CD4-positive, alpha-beta T cell (primary cell): Measurements from ENCODE around the gene SLC5A12. TPM values are rescaled to one million over a fixed set of nuclear protein-coding genes. Genes with fewer than 3 reads are reported as not detected.

Experiments used
- ATAC-seq: fragments of 200-7000 bp; cut with Tn5 transposase; one replicate; pipeline ENCODE4 v1.10.0; 2022; ENCODE audit warnings: mild to moderate bottlenecking; ENCODE audit not compliant: poor library complexity
- CTCF ChIA-PET: fragments of 350-600 bp; sonication (Branson Sonifier 250); formaldehyde crosslinking; loops from one replicate; lab custom pipeline; 2021; ENCODE audit warnings: antibody characterized with exemption, inconsistent platforms; lab: Charles Lee
- POLR2A ChIA-PET: fragments of 350-600 bp; sonication (Branson Sonifier 250); formaldehyde crosslinking; loops from one replicate; lab custom pipeline; 2021; ENCODE audit warnings: antibody characterized with exemption, inconsistent platforms; lab: Charles Lee
- DNase-seq, 14 experiments: peaks; one replicate each; pipeline ENCODE4 v3.0.0-alpha.2; 2013 to 2020; ENCODE audit warnings: mixed read lengths in 2 of 14
- H3K27ac ChIP-seq, 2 donors: one replicate each; pipeline versions ENCODE4 v1.5.1 to v1.7.0; 2013; ENCODE audit warnings: low read length in 2 of 2, low read depth in 1 of 2, mild to moderate bottlenecking in 1 of 2
- H3K27me3 ChIP-seq, 2 experiments: 1 replicate in 1 of 2; 2 replicates in 1 of 2; pipeline versions ENCODE4 v1.6.1 to v1.7.0; 2013; ENCODE audit warnings: low read length in 2 of 2, control low read depth in 1 of 2, mild to moderate bottlenecking in 1 of 2, moderate library complexity in 1 of 2; ENCODE audit not compliant: insufficient read depth in 2 of 2, control insufficient read depth in 1 of 2
- H3K36me3 ChIP-seq: one replicate; pipeline ENCODE4 v1.6.1; 2013; ENCODE audit warnings: low read length, control low read depth; ENCODE audit not compliant: insufficient read depth
- H3K4me1 ChIP-seq: one replicate; pipeline ENCODE4 v1.6.1; 2013; ENCODE audit warnings: low read length, control low read depth; ENCODE audit not compliant: insufficient read depth
- H3K4me3 ChIP-seq: one replicate; pipeline ENCODE4 v1.5.1; 2013; ENCODE audit warnings: mild to moderate bottlenecking, low read length, moderate library complexity
- H3K9me3 ChIP-seq, 2 experiments: 1 replicate in 1 of 2; 2 replicates in 1 of 2; pipeline versions ENCODE4 v1.6.1 to v1.7.0; 2013; ENCODE audit warnings: low read length in 2 of 2, mild to moderate bottlenecking in 2 of 2, control low read depth in 1 of 2, moderate library complexity in 1 of 2; ENCODE audit not compliant: control insufficient read depth in 1 of 2, insufficient read depth in 1 of 2
- H3K27ac Mint-ChIP-seq: one replicate; pipeline ENCODE4 v1.8.0; 2020; ENCODE audit warnings: mixed read lengths
- H3K27me3 Mint-ChIP-seq: one replicate; pipeline ENCODE4 v1.8.0; 2021; ENCODE audit warnings: mixed read lengths
- H3K36me3 Mint-ChIP-seq: one replicate; pipeline ENCODE4 v1.8.0; 2021; ENCODE audit warnings: low read depth, mixed read lengths
- H3K4me1 Mint-ChIP-seq: one replicate; pipeline ENCODE4 v1.8.0; 2021; ENCODE audit warnings: low read depth, mixed read lengths
- H3K4me3 Mint-ChIP-seq: one replicate; pipeline ENCODE4 v1.8.0; 2020; ENCODE audit warnings: mild to moderate bottlenecking, mixed read lengths
- H3K9me3 Mint-ChIP-seq: one replicate; pipeline ENCODE4 v1.8.0; 2020; ENCODE audit warnings: mixed read lengths
- CTCF ChIP-seq: fragments of 200-600 bp; IDR thresholded peaks from one replicate; pipeline ENCODE4 v1.8.0; 2022; ENCODE audit warnings: antibody characterized with exemption, mild to moderate bottlenecking
- intact Hi-C, 2 experiments: fragments of 100-400 bp; cut with DNase I in 1 of 2; cut with micrococcal nuclease in 1 of 2; formaldehyde crosslinking; loops; one replicate each; pipeline versions ENCODE4 v1.15.1 to v1.9.0; 2023 to 2025; cut with DNase I, micrococcal nuclease
- total RNA-seq, 174 experiments: library from RNA in 2 of 174; stranded (reverse) in 2 of 174; gene quantifications; one replicate each; pipeline ENCODE4 v1.2.3 and lab custom pipeline; 2021 to 2026

The SLC5A12 gene
- total RNA-seq, 2 experiments from 2014 or later, result not detected

- no peaks in the 10 kb centered on the region for H3K27me3 Mint-ChIP-seq
- Histone ChIP-seq H3K36me3 (no peaks in the 10 kb centered on the region), H3K4me3 (no peak overlapping the region), H3K27ac (no peak overlapping the region), H3K9me3 (peaks cover 0 to 2% of the 10 kb centered on the region in 2 experiments), H3K4me1 (no peaks in the 10 kb centered on the region), H3K27me3 (no peaks in the 10 kb centered on the region)
- no peaks in the 10 kb centered on the region for H3K4me1 Mint-ChIP-seq
- POLR2A ChIA-PET, result no interaction called here
- no peak overlapping the region for H3K27ac Mint-ChIP-seq
- intact Hi-C loops, result no loop called here
- DNase-seq (no peak), ATAC-seq (no peak)
- no peak overlapping the region for H3K4me3 Mint-ChIP-seq
- peaks cover 3% of the 10 kb centered on the region for H3K9me3 Mint-ChIP-seq
- no peak for TF ChIP-seq CTCF
- CTCF ChIA-PET, result no interaction called here
- no peaks in the 10 kb centered on the region for H3K36me3 Mint-ChIP-seq
Measured at GRCh38 chr11:26765323-26765722, 43.5 kb upstream of the SLC5A12 start.

GRCh38 chr11:26764825-26765224 lies 43.0 kb upstream of the SLC5A12 start:
- ChIA-PET POLR2A (no interaction called here), CTCF (no interaction called here)
- TF ChIP-seq CTCF, result no peak

GRCh38 chr11:26764315-26764714 lies 42.5 kb upstream of the SLC5A12 start:
- Mint-ChIP-seq H3K4me3 (no peak overlapping the region), H3K27me3 (no peaks in the 10 kb centered on the region), H3K4me1 (no peaks in the 10 kb centered on the region), H3K36me3 (no peaks in the 10 kb centered on the region), H3K27ac (no peak overlapping the region), H3K9me3 (peaks cover 3% of the 10 kb centered on the region)
- Histone ChIP-seq H3K36me3 (no peaks in the 10 kb centered on the region), H3K9me3 (no peaks in the 10 kb centered on the region), H3K4me1 (no peaks in the 10 kb centered on the region), H3K27ac (no peak overlapping the region), H3K27me3 (no peaks in the 10 kb centered on the region), H3K4me3 (no peak overlapping the region)
- ChIA-PET CTCF (no interaction called here), POLR2A (no interaction called here)
- no peak for TF ChIP-seq CTCF
- no peak for DNase-seq
- intact Hi-C loops, result no loop called here
- ATAC-seq, result no peak

More at GRCh38 chr11:26764825-26765224, 43.0 kb upstream of the SLC5A12 start:
- H3K4me3 Mint-ChIP-seq, result no peak overlapping the region
- no peaks in the 10 kb centered on the region for H3K4me1 Mint-ChIP-seq
- Histone ChIP-seq H3K27me3 (no peaks in the 10 kb centered on the region), H3K4me3 (no peak overlapping the region), H3K27ac (no peak overlapping the region), H3K9me3 (no peaks in the 10 kb centered on the region), H3K4me1 (no peaks in the 10 kb centered on the region), H3K36me3 (no peaks in the 10 kb centered on the region)
- H3K27ac Mint-ChIP-seq, result no peak overlapping the region
- DNase-seq (no peak), ATAC-seq (no peak)
- peaks cover 3% of the 10 kb centered on the region for H3K9me3 Mint-ChIP-seq
- H3K36me3 Mint-ChIP-seq, result no peaks in the 10 kb centered on the region
- intact Hi-C loops, result no loop called here
- H3K27me3 Mint-ChIP-seq, result no peaks in the 10 kb centered on the region
